ENCODE measurements around the gene ZNF784.

GRCh38 chr19:55611983-55612645 lies 12.3 kb downstream of the ZNF784 start:
- TF ChIP-seq PREB (CRISPR knock-in tag; IDR thresholded peaks at IDR 0.05) (no peak), CTCF (CRISPR knock-in tag; IDR thresholded peaks at IDR 0.05) (no peak), BRCA1 (CRISPR knock-in tag; IDR thresholded peaks at IDR 0.05) (no peak), E2F2 (CRISPR knock-in tag; IDR thresholded peaks at IDR 0.05; ENCODE audit: borderline replicate concordance) (no peak), ZNF510 (CRISPR knock-in tag; IDR thresholded peaks at IDR 0.05; ENCODE audit: low read depth) (no peak), POLR2A (IDR thresholded peaks at IDR 0.05; ENCODE audit: insufficient read depth in 1 of 2, low read depth in 2 of 2, low read length in 2 of 2) (no peak), RAD21 (CRISPR knock-in tag; IDR thresholded peaks at IDR 0.05) (no peak), ZNF75D (CRISPR knock-in tag; IDR thresholded peaks at IDR 0.05; ENCODE audit: borderline replicate concordance) (no peak), CEBPG (CRISPR knock-in tag; IDR thresholded peaks at IDR 0.05) (no peak), FOSL1 (CRISPR knock-in tag; IDR thresholded peaks at IDR 0.05; ENCODE audit: borderline replicate concordance) (no peak)

Measured in HepG2 (cell line).